Kidney (tissue), 14 donors: ENCODE measurements around the gene POLR2L. TPM values are rescaled to one million over a fixed set of nuclear protein-coding genes. Genes with fewer than 3 reads are reported as not detected.

Experiments
- DNase-seq, 5 donors: peaks; one replicate each; pipeline ENCODE4 v3.0.0-alpha.2; 2013 to 2020
- FAIRE-seq: peaks from 2 replicates; lab custom pipeline; 2012; peaks lifted over from hg19 to GRCh38; lab: Jason Lieb, UNC
- H3K27ac ChIP-seq, 2 donors: one replicate each; pipeline ENCODE4 v1.7.0; 2013; ENCODE audit warnings: low read depth in 2 of 2, low read length in 2 of 2, inconsistent platforms in 1 of 2
- H3K27me3 ChIP-seq: one replicate; pipeline ENCODE4 v1.7.1; 2013; ENCODE audit warnings: low read length, inconsistent platforms; ENCODE audit not compliant: control insufficient read depth, insufficient read depth
- H3K36me3 ChIP-seq, 3 donors: one replicate each; pipeline versions ENCODE4 v1.7.0 to v1.7.1; 2013; ENCODE audit warnings: low read length in 3 of 3, control low read depth in 1 of 3, inconsistent platforms in 1 of 3; ENCODE audit not compliant: insufficient read depth in 3 of 3, control insufficient read depth in 2 of 3
- H3K4me1 ChIP-seq, 3 donors: one replicate each; pipeline versions ENCODE4 v1.7.0 to v1.7.1; 2013; ENCODE audit warnings: low read length in 3 of 3, inconsistent platforms in 1 of 3, low read depth in 1 of 3; ENCODE audit not compliant: control insufficient read depth in 2 of 3, insufficient read depth in 2 of 3
- H3K4me3 ChIP-seq, 3 donors: one replicate each; pipeline versions ENCODE4 v1.7.0 to v1.8.1; 2013; ENCODE audit warnings: low read length in 3 of 3, control low read depth in 1 of 3, inconsistent platforms in 1 of 3
- H3K9ac ChIP-seq, 3 donors: one replicate each; pipeline versions ENCODE4 v1.7.0 to v1.7.1; 2013; ENCODE audit warnings: low read length in 3 of 3, control low read depth in 1 of 3, inconsistent platforms in 1 of 3
- H3K9me3 ChIP-seq, 3 donors: one replicate each; pipeline versions ENCODE4 v1.7.0 to v1.7.1; 2013; ENCODE audit warnings: low read length in 3 of 3, control low read depth in 1 of 3, inconsistent platforms in 1 of 3; ENCODE audit not compliant: control insufficient read depth in 2 of 3, insufficient read depth in 1 of 3
- CTCF ChIP-seq: IDR thresholded peaks from 3 replicates; pipeline ENCODE4 v1.5.1; 2012; ENCODE audit warnings: mild to moderate bottlenecking, moderate library complexity, borderline replicate concordance; ENCODE audit not compliant: insufficient read depth; ENCODE audit errors: extremely low read depth
- intact Hi-C: fragments of 100-400 bp; cut with DNase I; formaldehyde crosslinking; loops from one replicate; pipeline ENCODE4 v1.11.1; 2022
- polyA plus RNA-seq: library from polyadenylated mRNA; stranded (reverse); fragments of 350-450 nt; fragmentation: Illumina TruSeq; extraction: RNeasy Lipid Tissue Mini Kit (QIAGEN cat#74804); gene quantifications from one replicate; pipeline ENCODE4 v1.2.3, GENCODE V29; 2014; ENCODE audit warnings: low read depth, low replicate concordance; ENCODE audit not compliant: insufficient read depth
- total RNA-seq: library from RNA; stranded (reverse); fragmentation: NEBNext Ultra II Directional; extraction: Animal tissue kit (Norgen Biotek cat#: 25700); gene quantifications from one replicate; pipeline ENCODE4 v1.2.1, GENCODE V29; 2021
- donor health status: control.
- donor health status: control.
- donor health status: control.
- donor health status: control.
- donor health status: control.
- donor health status: DM: yes; HTN: yes; CAD: no.
- donor health status: Normal renal cell carcinoma (clear cell type).

POLR2L gene
- total and polyA plus RNA-seq, 2 donors from 2014 or later = 107 to 376 TPM

GRCh38 chr11:816433-816779 lies 25.9 kb downstream of the POLR2L start:
- no peak for FAIRE-seq

GRCh38 chr11:815675-816432 lies 26.5 kb downstream of the POLR2L start:
- DNase-seq = no peak
- no peak overlapping the region for H3K4me3 ChIP-seq
- TF ChIP-seq CTCF = no peak
- H3K27me3 ChIP-seq = no peaks in the 10 kb centered on the region
- H3K4me1 ChIP-seq = peaks cover 2 to 20% (median 14%) of the 10 kb centered on the region in 3 donors
- no peaks in the 10 kb centered on the region for H3K9me3 ChIP-seq
- intact Hi-C loops = no loop called here
- H3K9ac ChIP-seq = no peak overlapping the region
- H3K27ac ChIP-seq = no peak overlapping the region
- peaks cover 6 to 14% (median 14%) of the 10 kb centered on the region in 3 donors for H3K36me3 ChIP-seq
- no peak for FAIRE-seq

More at GRCh38 chr11:816433-816779, 25.9 kb downstream of the POLR2L start:
- no peak for DNase-seq
- Histone ChIP-seq H3K36me3 (peaks cover 6 to 14% (median 10%) of the 10 kb centered on the region in 3 donors), H3K9ac (no peak overlapping the region), H3K27me3 (no peaks in the 10 kb centered on the region), H3K9me3 (no peaks in the 10 kb centered on the region), H3K27ac (no peak overlapping the region), H3K4me3 (no peak overlapping the region), H3K4me1 (peaks cover 0 to 20% (median 15%) of the 10 kb centered on the region in 3 donors)
- intact Hi-C loops = no loop called here
- TF ChIP-seq CTCF = no peak

GRCh38 chr11:813456-814096 lies 28.8 kb downstream of the POLR2L start:
- intact Hi-C loops = no loop called here
- Histone ChIP-seq H3K4me3 (no peak overlapping the region), H3K9me3 (no peaks in the 10 kb centered on the region), H3K36me3 (peaks cover 6 to 14% (median 14%) of the 10 kb centered on the region in 3 donors), H3K4me1 (peaks cover 2 to 21% (median 7%) of the 10 kb centered on the region in 3 donors), H3K27me3 (no peaks in the 10 kb centered on the region), H3K9ac (no peak overlapping the region), H3K27ac (no peak overlapping the region)
- DNase-seq (no peak), FAIRE-seq (no peak)
- TF ChIP-seq CTCF = no peak
